HG03064 (cell line): Measurements from ENCODE around the gene CILP.

Experiments
- ATAC-seq: cut with Tn5 transposase; IDR thresholded peaks from one replicate; pipeline ENCODE4 v1.9.1; 2021; ENCODE audit warnings: low read depth; ENCODE audit not compliant: unreplicated experiment

The CILP gene

GRCh38 chr15:65223996-65224395 lies 12.7 kb upstream of the CILP start:
- ATAC-seq = no peak

GRCh38 chr15:65222891-65223290 lies 11.6 kb upstream of the CILP start:
- ATAC-seq = no peak

GRCh38 chr15:65221697-65222096 lies 10.4 kb upstream of the CILP start:
- ATAC-seq = no peak

GRCh38 chr15:65219137-65219536 lies 7.9 kb upstream of the CILP start:
- no peak for ATAC-seq

- no peak for ATAC-seq
These were observed 6.5 kb upstream of the CILP start for GRCh38 chr15:65217526-65218482.

GRCh38 chr15:65215496-65215895 lies 4.2 kb upstream of the CILP start:
- ATAC-seq = no peak

- no peak for ATAC-seq
These were observed 2.7 kb upstream of the CILP start for GRCh38 chr15:65214010-65214409.

- ATAC-seq = no peak
These were observed 2.0 kb upstream of the CILP start for GRCh38 chr15:65213241-65213640.

- ATAC-seq = no peak
These were observed 824 bp upstream of the CILP start for GRCh38 chr15:65212097-65212496.

- ATAC-seq = no peak
These were observed 259 bp upstream of the CILP start for GRCh38 chr15:65211482-65211982.

- ATAC-seq = no peak
These were observed 1.3 kb downstream of the CILP start for GRCh38 chr15:65209701-65210643.

GRCh38 chr15:65208647-65209046 lies 2.6 kb downstream of the CILP start:
- ATAC-seq = no peak

- no peak for ATAC-seq
These were observed 3.9 kb downstream of the CILP start for GRCh38 chr15:65207280-65207840.

GRCh38 chr15:65206750-65207149 lies 4.5 kb downstream of the CILP start:
- no peak for ATAC-seq

- ATAC-seq = no peak
These were observed 6.2 kb downstream of the CILP start for GRCh38 chr15:65204931-65205660.

GRCh38 chr15:65204236-65204930 lies 6.9 kb downstream of the CILP start:
- ATAC-seq = no peak

GRCh38 chr15:65201918-65202317 lies 9.4 kb downstream of the CILP start:
- no peak for ATAC-seq

- ATAC-seq = no peak
These were observed 12.7 kb downstream of the CILP start for GRCh38 chr15:65198571-65198970.

- ATAC-seq = no peak
These were observed 14.0 kb downstream of the CILP start for GRCh38 chr15:65197337-65197645.
